Measurements from ENCODE around the gene NID2. TPM values are rescaled to one million over a fixed set of nuclear protein-coding genes. Genes with fewer than 3 reads are reported as not detected.
A peak's percentile ranks its signal among the peaks of the same experiment; 100 is the strongest.

Gene NID2
- polyA plus RNA-seq, 1 of the 3 experiments (the other 2 are of a cell fraction) = 22.7 TPM

- peak overlapping the region; percentile 0; the same call in 1 of the 2 replicates for H2AFZ ChIP-seq (ENCODE audit: low read depth)
- no peaks in the 10 kb centered on the region for H4K20me1 ChIP-seq (ENCODE audit: insufficient read depth)
- H3K27me3 ChIP-seq (ENCODE audit: insufficient read depth) = no peaks in the 10 kb centered on the region
- H3K79me2 ChIP-seq (ENCODE audit: insufficient read depth) = peaks cover 35% of the 10 kb centered on the region
- peaks cover 0 to 19% of the 10 kb centered on the region in 2 experiments for H3K36me3 ChIP-seq (replicated peaks in 1 of 2; ENCODE audit: control insufficient read depth in 1 of 2, insufficient read depth in 2 of 2, low read length in 1 of 2)
- TF ChIP-seq PBX3 (IDR thresholded peaks at IDR 0.05) (peak; percentile 37; the same call in 1 of the 2 replicates), NFIC (IDR thresholded peaks at IDR 0.05; ENCODE audit: borderline replicate concordance) (peak; percentile 43; the same call in 1 of the 2 replicates), NRF1 (IDR thresholded peaks at IDR 0.05; ENCODE audit: low read depth, low read length) (no peak), MEF2A (IDR thresholded peaks at IDR 0.05; ENCODE audit: borderline replicate concordance, low read depth) (peak; percentile 62; the same call in 1 of the 2 replicates), TCF12 (IDR thresholded peaks at IDR 0.05) (peak; percentile 43; the same call in 1 of the 2 replicates), RXRA (IDR thresholded peaks at IDR 0.05; ENCODE audit: borderline replicate concordance, low read depth) (no peak)
- TF ChIP-seq, protein P1, sequence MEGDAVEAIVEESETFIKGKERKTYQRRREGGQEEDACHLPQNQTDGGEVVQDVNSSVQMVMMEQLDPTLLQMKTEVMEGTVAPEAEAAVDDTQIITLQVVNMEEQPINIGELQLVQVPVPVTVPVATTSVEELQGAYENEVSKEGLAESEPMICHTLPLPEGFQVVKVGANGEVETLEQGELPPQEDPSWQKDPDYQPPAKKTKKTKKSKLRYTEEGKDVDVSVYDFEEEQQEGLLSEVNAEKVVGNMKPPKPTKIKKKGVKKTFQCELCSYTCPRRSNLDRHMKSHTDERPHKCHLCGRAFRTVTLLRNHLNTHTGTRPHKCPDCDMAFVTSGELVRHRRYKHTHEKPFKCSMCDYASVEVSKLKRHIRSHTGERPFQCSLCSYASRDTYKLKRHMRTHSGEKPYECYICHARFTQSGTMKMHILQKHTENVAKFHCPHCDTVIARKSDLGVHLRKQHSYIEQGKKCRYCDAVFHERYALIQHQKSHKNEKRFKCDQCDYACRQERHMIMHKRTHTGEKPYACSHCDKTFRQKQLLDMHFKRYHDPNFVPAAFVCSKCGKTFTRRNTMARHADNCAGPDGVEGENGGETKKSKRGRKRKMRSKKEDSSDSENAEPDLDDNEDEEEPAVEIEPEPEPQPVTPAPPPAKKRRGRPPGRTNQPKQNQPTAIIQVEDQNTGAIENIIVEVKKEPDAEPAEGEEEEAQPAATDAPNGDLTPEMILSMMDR (IDR thresholded peaks at IDR 0.05) = no peak
- ChIA-PET POLR2A (no interaction called here), CTCF (no interaction called here)
- peak overlapping the region; percentile 61 to 94; a peak in 3 of 4 replicates for H3K27ac ChIP-seq (ENCODE audit: low read depth in 2 of 2, low read length in 1 of 2)
- H3K4me2 ChIP-seq = peak overlapping the region; percentile 16
- H3K9ac ChIP-seq = peak overlapping the region; percentile 23; the same call in 1 of the 2 replicates
- peaks cover 24% of the 10 kb centered on the region for H3F3A ChIP-seq (replicated peaks; ENCODE audit: insufficient read depth)
- H3K9me2 ChIP-seq = no peaks in the 10 kb centered on the region
- WGBS (ENCODE audit: low lambda C conversion rate) = 60% methylated on average over 7 of the region's 7 CpGs
- DNase-seq = no peak
- H3K4me1 ChIP-seq (ENCODE audit: control insufficient read depth in 1 of 2, insufficient read depth in 2 of 2, low read depth in 1 of 2, low read length in 1 of 2) = peaks cover 3 to 32% of the 10 kb centered on the region in 2 experiments; a peak in 3 of 4 replicates
- H3K9me3 ChIP-seq = no peaks in the 10 kb centered on the region
- H3K4me3 ChIP-seq (ENCODE audit: low read depth in 2 of 2, low read length in 1 of 2) = no peak overlapping the region
Measured at GRCh38 chr14:52052288-52052943, 16.4 kb downstream of the NID2 start.

- Histone ChIP-seq H3K9me3 (no peaks in the 10 kb centered on the region), H3K4me3 (ENCODE audit: low read depth in 2 of 2, low read length in 1 of 2) (no peak overlapping the region), H3K9me2 (no peaks in the 10 kb centered on the region), H3K36me3 (replicated peaks in 1 of 2; ENCODE audit: control insufficient read depth in 1 of 2, insufficient read depth in 2 of 2, low read length in 1 of 2) (peaks cover 0 to 14% of the 10 kb centered on the region in 2 experiments), H2AFZ (ENCODE audit: low read depth) (no peak overlapping the region), H3K27me3 (ENCODE audit: insufficient read depth) (no peaks in the 10 kb centered on the region), H4K20me1 (ENCODE audit: insufficient read depth) (no peaks in the 10 kb centered on the region), H3F3A (replicated peaks; ENCODE audit: insufficient read depth) (peaks cover 24% of the 10 kb centered on the region), H3K4me2 (peak overlapping the region; percentile 16), H3K9ac (peak overlapping the region; percentile 23; the same call in 1 of the 2 replicates), H3K4me1 (ENCODE audit: control insufficient read depth in 1 of 2, insufficient read depth in 2 of 2, low read depth in 1 of 2, low read length in 1 of 2) (peaks cover 3 to 32% of the 10 kb centered on the region in 2 experiments; a peak in 3 of 4 replicates), H3K79me2 (ENCODE audit: insufficient read depth) (peaks cover 41% of the 10 kb centered on the region), H3K27ac (ENCODE audit: low read depth in 2 of 2, low read length in 1 of 2) (peak overlapping the region; percentile 23 to 94; a peak in 3 of 4 replicates)
- TF ChIP-seq EP300 (IDR thresholded peaks at IDR 0.05; ENCODE audit: borderline replicate concordance in 1 of 2, low read depth in 1 of 2, low read length in 1 of 2) = no peak
- TF ChIP-seq REST (IDR thresholded peaks at IDR 0.05; ENCODE audit: low read depth, low read length) = no peak
- no peak for TF ChIP-seq FOXM1 (IDR thresholded peaks at IDR 0.05; ENCODE audit: low read depth)
- TF ChIP-seq EZH2phosphoT487 (IDR thresholded peaks at IDR 0.05; ENCODE audit: borderline replicate concordance, low read depth) = no peak
- ChIA-PET CTCF (interaction anchor here (2.5 kb wide), 1 partner anchor 80 kb away, joined by 10 read pairs; no protein-coding TSS in a partner anchor), POLR2A (no interaction called here)
- DNase-seq = no peak
- 33% methylated on average over 2 of the region's 2 CpGs for WGBS (ENCODE audit: low lambda C conversion rate)
Measured at GRCh38 chr14:52051871-52052270, 17.0 kb downstream of the NID2 start.

Measured in SK-N-SH (cell line).